Measurements from ENCODE around the gene C14orf132.

Gene C14orf132

DNA sequence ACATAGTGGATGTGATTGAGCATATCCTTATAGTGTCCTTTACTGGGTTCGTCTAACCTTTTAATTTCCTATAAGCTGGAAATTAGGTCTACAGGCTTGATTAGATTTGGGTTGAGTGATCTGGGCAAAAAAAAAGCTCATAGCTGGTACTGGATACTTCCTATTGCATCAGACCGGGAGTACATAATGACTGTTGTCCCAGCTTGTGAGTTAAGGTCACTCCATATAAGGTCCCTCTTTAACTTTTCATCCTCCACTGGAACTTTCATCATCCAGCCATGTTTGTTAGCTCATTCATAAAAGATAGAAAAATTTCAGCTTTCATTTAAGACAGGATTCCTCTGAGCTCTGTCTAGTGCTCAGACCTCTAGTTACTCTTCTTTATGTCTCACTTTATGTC lies 80.8 kb downstream of the C14orf132 start:
- DNase-seq (ENCODE audit: low read depth in 2 of 2): no peak

DNA sequence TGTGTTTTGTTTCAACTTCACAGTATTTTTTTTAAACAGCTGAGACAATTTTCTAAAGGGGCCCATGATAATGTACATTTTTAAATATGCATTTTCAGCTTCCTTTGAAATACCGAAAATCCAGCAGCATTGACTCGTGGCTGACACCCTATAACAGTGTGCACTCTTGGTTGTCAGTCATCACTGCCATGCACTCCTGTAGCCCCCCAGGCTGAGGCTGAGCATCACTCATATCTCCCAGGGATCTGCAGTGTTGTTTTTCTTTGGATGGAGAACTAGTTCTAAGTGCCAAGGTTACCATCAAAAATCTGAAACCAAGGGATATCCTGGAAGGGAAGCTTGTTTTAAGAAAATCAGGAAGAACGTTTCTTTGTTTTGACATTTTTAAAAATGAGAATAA lies 81.2 kb downstream of the C14orf132 start:
- no peak for DNase-seq (ENCODE audit: low read depth in 2 of 2)

DNA sequence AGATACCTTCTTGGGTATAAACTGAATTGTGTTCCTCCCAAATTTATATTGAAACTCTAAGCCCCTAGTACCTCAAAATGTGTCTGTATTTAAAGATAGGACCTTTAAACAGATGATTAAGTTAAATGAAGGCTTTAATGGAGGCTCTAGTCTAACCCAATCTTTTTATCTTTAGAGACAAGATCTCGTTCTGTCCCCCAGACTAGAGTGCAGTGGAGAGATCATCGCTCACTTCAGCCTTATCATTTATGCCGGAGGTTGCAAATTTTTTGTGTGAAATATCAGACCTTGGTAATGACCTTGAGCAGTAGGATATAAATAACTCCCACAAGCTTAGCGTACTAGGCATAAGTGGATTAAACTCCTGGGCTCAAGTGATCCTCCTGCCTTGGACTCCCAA lies 81.8 kb downstream of the C14orf132 start:
- no peak for DNase-seq (ENCODE audit: low read depth in 2 of 2)

DNA sequence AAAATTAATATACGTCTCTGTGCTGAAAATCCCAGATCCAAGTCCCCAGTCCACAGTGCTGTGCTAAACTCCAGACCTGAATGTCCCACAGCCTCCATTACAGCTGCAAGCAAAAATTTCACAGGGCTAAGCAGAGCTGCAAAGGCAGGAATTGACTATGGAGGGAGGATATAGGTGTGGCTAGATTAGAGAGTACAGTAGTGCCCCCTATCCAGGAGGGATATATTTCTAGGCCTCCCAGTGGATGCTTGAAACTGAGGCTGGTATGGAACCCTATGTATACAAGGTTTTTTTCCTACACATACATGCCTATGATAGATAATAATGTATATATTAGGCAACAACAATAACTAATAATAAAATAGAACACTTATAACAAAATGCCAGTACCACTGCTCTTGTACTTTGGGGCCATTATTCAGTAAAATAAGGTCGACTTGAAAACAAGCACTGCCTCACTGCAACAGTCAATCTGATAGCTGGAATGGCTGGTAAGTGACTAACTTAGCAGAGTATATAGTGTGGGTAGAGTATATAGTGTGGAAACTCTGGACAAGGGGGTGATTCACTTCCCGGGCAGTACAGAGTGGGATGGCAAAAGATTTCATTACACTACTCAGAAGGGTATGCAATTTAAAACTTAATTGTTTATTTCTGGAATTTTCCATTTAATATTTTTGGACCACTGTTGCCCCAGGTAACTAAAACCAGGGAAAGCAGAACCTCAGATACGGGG lies 82.7 kb downstream of the C14orf132 start:
- DNase-seq (ENCODE audit: low read depth in 2 of 2): no peak

DNA sequence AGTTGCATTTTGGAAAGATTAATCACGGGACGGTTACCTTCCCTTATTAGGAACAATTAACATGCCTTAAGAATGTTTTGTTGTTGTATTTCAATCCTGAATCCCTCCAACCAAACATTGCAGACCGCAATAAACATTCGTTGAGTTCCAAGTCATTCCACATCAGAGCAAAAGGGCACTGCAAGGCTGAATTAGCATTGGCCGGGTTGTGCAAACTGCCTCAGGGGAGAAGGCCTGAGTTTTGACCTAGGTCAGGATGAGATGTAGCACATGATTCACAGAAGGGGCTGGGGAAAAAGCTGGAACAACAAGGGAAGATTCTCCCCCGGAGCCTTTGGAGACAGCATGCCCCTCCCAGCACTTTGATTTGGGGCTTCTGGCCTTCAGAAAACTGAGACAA lies 83.3 kb downstream of the C14orf132 start:
- no peak for DNase-seq (ENCODE audit: low read depth in 2 of 2)

DNA sequence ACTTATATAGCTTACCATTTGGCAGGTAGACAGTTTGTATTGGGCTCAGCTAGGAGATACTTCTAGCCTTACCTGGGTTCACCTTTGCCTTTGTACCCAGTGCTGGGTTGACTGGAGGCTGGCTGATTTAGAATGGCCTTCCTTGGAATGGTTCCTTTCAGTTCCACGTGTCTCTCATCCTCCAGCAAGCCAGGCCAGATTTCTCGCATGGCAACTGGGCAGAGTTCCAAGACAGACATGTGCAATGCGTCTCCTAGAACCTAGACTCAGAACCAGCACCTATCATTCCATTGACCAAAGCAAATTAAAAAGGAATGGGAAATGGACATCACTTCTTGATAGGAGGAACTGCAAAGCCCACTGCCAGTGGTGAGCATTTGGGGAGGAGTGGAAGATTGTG lies 86.4 kb downstream of the C14orf132 start:
- DNase-seq (ENCODE audit: low read depth in 2 of 2): no peak

DNA sequence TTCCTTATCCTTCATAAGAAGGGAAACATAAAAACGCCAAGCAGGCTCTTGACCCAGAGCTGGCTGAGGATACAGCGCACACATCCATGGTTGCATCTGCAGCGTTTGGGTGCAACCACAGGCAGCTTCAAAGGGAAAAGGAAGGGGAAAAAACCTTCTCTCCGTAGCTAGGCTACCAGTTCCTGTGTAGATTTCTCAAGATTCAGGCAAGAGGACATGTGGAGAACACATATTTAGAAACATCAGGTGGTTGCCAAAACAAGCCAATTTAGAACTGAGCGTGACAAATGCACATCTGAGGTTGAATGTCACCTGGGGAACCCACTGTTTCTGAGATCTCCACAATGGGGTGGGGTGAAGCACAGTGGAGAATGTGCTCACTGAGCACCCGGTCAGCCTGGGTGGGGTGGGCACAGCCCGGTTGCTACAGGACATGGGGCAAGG lies 87.2 kb downstream of the C14orf132 start:
- DNase-seq (ENCODE audit: low read depth in 2 of 2): no peak

DNA sequence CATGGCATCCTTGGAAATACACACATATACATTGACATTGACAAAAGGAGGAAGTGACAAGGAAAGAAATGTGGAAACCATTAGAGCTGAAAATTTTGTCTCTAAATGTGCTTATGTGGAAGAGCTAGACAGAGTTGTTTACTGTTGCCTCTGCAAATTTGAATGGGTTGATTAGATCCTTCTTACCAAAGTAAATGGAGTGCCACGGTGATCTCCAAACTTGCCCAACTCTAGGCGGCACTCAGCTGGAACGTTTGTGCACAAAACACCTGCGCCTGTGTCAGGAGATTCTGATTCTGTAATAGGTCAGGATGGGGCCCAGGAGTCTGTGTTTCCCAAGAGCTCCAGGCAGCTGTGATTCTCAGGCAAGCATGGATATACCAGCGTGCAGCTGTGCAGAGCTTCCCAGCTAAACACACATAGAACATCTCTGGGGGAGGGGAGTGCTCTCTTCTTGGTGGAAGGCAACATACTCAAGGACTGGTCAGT lies 87.7 kb downstream of the C14orf132 start:
- DNase-seq (ENCODE audit: low read depth in 2 of 2): no peak

DNA sequence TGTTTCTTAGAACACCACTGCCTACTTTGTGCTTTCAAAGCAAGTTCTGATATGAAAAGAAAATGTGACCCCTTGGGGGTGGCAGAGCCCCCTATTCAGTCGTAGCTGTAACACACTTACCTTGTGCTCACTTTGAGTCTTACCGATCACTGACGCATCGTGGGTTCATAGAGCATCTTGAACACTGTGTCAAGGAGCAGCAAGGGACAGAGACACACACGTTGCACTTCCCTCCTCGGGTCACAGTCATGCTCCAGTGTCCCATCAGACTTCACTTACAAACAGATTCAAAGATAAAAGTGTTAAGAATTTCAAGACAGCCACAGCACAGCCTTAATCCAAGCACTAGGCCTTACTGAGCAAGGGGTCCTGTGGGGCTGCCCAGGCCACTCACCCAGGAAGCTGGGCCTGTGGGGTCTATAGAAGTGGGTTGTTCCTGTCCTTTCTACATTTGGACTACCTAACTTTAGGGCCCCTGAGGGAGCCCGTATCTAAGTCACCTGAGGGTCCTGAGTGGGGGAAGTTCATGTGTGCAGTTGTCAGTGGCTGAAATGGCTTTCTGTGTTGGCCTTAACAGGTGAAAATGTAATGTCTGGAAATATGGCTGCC lies 90.1 kb downstream of the C14orf132 start:
- no peak for DNase-seq (ENCODE audit: low read depth in 2 of 2)

DNA sequence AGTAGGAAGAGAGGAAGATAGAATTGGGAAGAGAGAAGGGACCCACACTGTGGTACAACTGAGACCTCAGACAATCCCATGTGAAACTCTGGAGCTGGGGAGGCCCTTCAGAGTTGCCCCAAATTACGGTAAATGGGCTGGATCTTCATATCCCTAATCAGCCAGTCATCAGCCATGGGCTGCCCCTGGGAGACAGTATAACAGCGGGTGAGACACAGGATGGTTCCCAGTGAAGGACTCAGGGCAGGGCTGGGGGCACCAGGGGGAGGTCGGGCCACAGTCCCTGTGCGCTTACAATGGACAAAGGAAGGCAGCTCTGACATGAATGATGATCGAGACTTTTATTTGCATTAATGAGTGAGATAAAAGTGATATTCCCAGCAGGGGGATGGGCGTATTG lies 91.2 kb downstream of the C14orf132 start:
- no peak for DNase-seq (ENCODE audit: low read depth in 2 of 2)

DNA sequence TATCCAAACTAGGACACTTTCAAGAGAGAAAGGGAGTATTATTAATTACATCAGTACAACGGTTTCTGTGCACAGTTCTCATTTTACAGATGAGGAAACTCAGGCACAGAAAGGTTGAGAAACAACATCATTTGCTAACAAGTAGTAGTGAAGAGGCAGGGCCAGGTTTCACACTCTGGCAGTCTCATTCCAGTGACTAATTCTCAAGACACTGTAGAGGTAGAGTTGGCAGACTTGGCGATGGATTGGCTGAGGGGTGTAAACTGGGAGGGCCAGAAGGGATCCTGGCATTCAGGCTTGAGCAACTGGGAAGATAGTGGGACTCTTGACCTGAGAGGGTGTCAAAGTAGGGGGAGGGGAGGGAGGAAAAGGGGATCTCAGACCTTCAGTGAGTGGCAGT lies 91.7 kb downstream of the C14orf132 start:
- DNase-seq (ENCODE audit: low read depth in 2 of 2): no peak

DNA sequence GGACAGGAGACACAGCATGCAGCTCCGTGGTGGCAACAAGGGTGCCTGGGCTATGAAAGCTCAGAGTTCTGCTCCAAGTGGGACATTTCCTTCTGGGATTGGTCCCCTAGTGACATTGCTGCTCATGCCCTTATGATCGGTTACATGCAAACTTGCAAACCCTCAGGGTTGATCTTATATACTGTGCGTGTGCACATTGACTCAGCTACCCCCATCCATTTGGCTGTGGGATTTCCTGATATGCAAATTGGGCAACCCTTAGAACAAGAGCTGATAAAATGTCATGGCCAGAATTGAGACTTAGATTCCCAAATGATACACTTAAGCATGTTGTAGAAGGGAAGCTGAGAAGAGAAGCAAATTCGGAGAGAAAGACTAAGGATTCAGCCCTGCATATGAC lies 92.7 kb downstream of the C14orf132 start:
- DNase-seq (ENCODE audit: low read depth in 2 of 2): no peak

DNA sequence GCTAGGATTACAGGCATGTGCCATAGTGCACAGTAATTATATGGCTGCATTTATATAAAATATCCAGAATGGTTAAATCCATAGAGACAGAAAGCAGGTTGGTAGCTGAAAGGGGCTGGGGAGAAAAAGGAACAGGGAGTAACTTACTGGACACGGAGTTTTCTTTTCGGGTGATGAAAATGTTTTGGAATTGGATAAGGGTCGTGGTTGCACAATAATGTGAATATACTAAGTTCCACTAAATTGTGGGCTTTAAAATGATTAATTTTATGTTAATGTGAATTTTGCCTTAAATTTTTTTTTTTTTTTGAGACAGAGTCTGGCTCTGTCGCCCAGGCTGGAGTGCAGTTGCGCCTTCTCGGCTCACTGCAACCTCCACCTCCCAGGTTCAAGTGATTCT lies 95.3 kb downstream of the C14orf132 start:
- no peak for DNase-seq (ENCODE audit: low read depth in 2 of 2)

DNA sequence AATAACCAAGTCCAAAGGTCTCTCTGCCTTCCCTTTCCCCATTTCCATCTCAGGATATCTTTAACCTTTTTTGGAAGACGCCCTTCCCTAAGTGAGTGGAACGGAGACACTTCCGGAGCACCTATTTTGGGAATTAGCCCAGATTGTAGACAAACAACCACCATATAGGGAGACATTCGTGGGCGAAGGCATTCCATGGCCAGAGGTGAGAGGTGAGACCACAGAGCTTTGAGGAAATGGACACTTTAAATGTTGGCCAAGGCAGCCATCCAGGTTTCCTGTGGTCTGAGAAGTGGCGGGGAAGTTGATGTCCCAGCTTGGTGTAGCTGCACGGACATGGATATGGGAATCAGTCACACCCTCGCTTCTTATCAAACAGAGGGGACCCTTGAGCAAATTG lies 96.1 kb downstream of the C14orf132 start:
- no peak for DNase-seq (ENCODE audit: low read depth in 2 of 2)

DNA sequence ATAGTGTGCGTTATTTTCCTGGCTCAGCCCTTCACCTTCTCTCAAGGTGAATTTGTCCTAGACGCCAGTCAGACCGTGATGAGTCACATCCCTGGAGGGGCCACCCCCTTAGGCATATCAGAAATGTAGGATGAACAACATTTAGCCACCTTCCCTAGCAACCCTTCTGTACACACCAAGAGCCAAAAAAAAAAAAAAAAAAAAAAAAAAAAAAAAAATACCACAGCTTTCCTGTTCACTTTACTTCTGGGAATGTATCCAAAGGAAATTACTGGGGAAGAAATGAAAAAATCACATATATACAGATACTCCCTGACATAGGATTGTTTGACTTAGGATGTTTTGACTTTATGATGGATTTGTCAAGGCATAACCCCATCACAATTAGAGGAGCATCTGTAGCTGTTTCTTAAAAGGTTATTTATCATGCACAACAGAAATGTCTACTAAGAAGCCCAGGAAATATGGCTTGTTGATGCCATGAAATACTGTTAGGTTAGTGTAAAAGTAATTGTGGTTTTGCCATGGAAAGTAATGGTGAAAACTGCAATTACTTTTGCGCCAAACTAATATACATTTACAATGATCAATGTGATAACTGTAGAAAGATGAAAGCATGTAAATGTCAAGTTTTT lies 97.3 kb downstream of the C14orf132 start:
- no peak for DNase-seq (ENCODE audit: low read depth in 2 of 2)

DNA sequence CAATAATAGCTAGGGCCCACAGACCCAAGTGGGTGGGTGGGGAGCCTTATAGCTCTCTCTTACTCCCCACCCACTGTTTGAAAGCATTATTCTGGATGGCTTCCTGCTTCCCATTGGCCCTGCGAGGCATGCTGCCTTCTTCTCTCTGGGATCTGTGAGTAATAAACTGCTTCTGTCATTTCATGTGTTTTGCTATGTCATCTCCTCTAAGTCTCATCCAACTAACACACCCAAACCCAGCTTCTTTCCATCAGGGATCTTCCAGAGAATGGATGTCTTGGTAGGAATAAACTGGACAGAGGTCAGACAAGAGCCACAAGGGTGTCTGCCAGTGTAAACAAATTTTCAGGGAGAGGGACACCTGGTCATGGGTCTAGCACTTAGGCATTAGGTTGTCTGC lies 99.1 kb downstream of the C14orf132 start:
- DNase-seq (ENCODE audit: low read depth in 2 of 2): no peak

DNA sequence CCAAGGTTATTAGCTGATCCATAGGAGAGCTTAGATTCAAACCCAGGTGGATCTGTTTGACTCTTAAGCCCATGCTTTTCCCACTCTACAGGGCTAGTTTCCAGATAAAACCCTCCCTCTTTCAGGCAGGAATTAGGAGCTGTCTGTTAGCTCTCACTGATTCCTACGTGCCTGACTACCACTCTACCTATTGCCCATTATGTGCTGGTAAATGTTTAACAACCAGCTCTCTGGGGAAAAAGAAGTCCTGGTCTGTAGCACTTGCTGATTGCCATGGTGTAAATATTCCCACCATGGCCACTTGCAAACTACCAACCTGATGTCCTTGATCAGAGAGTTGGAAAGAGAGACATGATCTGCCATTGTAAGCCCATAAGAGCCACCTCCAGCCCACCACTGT lies 100.0 kb downstream of the C14orf132 start:
- DNase-seq (ENCODE audit: low read depth in 2 of 2): no peak

DNA sequence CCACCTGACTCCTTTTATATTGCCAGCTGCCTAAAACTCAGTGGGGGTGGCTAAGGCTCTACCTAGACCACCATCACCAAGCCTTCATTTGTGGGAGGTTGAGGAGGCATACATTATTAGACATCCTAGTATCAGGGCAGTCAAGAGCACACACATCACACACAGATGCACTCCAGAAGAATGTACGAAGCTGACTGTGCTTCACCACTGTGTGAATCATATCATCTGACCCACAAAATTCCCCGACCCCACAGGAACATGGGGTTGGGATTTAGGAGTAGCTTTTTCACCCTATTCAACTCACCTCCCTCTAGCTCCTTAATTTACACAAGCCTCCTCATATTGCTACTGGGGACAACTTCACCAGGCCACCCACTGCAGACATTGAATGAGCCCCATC lies 100.7 kb downstream of the C14orf132 start:
- DNase-seq (ENCODE audit: low read depth in 2 of 2): no peak

DNA sequence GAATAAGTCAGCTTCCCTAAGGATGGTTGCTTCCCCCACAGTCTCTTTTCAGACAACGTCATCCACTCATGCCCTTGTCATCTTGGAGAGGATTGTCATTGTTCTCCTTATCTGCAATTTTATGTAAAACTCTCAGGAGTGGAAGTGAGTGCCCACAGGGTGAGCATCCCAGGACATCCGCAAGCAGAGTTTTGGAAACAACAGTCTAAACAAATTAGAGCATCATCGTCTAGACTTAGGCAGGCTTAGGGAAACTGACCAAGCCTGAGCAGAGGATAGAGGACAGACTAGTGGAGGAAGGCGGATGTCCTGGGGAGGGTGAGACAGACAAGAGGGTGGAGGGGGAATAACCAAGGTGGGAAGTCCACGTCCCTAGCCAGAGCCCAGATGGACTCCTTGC lies 101.8 kb downstream of the C14orf132 start:
- DNase-seq (ENCODE audit: low read depth in 2 of 2): no peak
